ENCODE results near the gene FLII.
"Not testable (repeated sequence)": the region's sequence is repeated elsewhere in the genome, so short reads cannot be mapped to it uniquely, and the experiment has no call there.

The FLII gene

DNA sequence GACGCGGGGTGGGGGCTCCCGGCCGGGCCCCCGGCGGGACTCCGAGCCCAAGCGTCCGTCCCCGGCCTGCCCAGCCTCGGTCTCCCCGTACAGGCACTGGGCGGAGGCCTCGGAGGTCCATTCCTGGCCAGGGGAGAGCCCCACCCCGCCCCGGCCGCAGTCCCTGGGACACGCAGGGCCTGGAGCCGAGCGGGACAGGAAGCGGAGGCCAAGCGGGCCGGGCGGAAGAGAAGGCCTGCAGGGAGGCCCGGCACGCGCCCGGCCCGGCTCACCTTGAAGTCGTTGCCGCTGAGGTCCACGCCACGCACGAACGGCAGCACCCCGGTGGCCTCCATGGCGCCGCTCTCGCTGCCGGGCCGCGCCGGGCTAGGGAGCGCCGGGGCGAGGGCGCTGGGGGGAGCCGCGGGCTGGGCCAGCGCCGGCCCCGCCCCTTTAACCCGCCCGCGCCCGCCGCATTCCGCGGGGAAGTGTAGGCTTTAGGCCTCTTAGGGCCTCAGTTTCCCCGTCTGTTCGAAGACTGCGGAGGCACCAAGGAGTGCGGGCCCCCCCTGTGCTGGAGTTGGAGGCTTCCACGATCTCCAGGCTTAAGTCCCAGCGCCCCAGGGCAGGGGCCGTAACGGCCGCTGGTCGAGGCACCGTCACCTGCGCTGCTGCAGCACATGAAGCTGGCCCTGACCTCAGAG lies at the start of gene FLII:
TSS of gene FLII (minus strand) at position 383 of the 683 bp plus-strand sequence. CDS start at position 335, 48 bp downstream.
- no peak for DNase-seq (ENCODE audit: low read depth)

- not testable (repeated sequence) for DNase-seq (ENCODE audit: low read depth)
Measured at GRCh38 chr17:18303206-18303605, 44.7 kb upstream of the FLII start.

- no peak for DNase-seq (ENCODE audit: low read depth)
Measured at GRCh38 chr17:18300725-18301480, 42.4 kb upstream of the FLII start.

- DNase-seq (ENCODE audit: low read depth): not testable (repeated sequence)
Measured at GRCh38 chr17:18298061-18298460, 39.5 kb upstream of the FLII start.

DNA sequence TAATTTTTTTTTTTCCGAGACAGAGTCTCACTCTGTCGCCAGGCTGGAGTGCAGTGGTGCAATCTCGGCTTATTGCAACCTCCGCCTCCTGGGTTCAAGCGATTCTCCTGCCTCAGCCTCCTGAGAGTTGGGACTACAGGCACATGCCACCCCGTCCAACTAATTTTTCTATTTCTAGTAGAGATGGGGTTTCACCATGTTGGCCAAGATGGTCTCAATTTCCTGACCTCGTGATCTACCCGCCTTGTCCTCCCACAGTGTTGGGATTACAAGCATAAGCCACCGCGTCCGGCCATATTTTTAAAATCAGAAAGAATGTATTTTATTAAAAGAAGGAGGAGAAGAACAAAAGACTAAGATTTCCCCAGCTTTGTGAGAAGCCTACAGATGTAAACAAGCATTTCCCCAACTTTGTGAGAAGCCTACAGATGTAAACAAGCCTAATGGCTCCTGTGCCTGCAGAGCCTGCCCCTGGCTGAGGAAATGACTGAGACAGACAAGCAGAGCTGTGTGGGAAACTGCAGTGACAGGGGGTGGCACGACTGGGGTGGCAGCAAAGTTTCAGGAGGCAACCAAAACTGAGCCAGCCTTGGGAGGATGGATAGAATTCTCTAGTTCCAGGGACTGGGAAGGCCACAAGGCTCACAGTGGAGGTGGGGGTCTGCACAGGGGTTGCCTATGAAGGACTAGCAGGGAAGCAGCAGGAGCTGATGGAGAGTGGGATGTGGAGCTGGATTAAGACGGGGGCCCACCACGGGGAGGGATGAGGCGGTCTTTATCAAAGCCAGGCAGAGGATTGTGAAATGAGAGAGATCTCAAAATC lies 33.4 kb upstream of the FLII start:
- DNase-seq (ENCODE audit: low read depth): no peak

- no peak for DNase-seq (ENCODE audit: low read depth)
Measured at GRCh38 chr17:18285296-18285695, 26.8 kb upstream of the FLII start.

GRCh38 chr17:18281788-18282187 lies 23.2 kb upstream of the FLII start:
- DNase-seq (ENCODE audit: low read depth): no peak

- no peak for DNase-seq (ENCODE audit: low read depth)
Measured at GRCh38 chr17:18280766-18281371, 22.3 kb upstream of the FLII start.

GRCh38 chr17:18280249-18280648 lies 21.7 kb upstream of the FLII start:
- DNase-seq (ENCODE audit: low read depth): no peak

DNA sequence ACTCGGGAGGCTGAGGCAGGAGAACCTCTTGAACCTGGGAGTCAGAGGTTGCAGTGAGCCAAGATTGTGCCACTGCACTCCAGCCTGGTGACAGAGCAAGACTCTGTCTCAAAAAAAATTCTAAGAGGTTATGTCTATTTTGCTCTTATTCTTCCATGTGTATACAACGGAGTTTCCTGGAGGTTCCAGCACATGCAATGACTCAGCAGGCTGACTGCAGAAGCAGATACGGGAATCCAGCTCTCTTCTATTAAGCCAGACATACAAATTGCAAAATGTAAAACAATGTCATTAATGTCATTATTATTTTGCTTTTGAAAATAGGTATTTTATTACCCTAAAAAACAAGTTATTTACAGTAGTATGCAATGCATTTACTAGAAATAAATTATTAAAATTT lies 20.3 kb upstream of the FLII start:
- no peak for DNase-seq (ENCODE audit: low read depth)

- DNase-seq (ENCODE audit: low read depth): no peak
Measured at GRCh38 chr17:18277076-18277475, 18.5 kb upstream of the FLII start.

DNA sequence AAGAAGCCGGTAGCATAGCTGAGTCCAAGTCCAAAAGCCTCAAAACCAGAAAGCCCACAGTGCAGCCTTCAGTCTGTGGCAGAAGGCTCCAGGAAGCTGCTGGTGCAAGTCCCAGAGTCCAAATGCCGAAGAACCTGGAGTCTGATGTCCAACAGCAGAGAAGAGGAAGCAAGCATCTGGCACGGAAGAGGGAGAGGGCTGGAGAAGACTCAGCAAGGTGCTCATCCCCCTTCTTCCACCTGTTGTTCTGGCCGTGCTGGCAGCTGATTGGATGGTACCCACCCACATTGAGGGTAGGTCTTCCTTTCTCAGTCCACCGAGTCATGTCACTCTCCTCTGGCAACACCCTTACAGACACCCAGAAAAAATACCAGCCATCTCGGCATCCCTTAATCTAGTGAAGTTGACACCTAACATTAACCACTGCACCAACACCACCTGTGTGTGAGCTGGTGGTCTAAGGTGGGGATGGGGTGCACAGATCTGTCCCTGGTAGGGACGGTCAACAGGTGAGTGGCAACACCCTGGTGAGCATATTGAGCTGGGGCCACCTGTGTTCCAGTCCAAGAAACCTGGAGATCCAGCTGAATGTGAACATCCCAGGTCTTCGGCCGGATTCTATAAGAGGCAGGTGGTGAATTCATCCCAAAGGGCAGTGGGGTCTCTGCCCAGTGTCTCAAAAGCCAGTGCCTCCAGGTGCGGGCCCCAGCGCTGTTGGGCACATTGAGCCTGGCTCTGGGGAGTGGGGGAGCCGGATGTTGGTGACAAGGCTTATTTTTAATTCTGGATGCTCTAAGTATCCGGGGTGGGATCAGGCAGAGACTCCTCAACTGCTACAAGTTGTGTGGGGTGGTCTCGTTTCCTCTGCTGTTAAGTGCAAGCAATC lies 11.8 kb upstream of the FLII start:
- no peak for DNase-seq (ENCODE audit: low read depth)

- DNase-seq (ENCODE audit: low read depth): no peak
Measured at GRCh38 chr17:18267927-18268711, 9.6 kb upstream of the FLII start.

DNA sequence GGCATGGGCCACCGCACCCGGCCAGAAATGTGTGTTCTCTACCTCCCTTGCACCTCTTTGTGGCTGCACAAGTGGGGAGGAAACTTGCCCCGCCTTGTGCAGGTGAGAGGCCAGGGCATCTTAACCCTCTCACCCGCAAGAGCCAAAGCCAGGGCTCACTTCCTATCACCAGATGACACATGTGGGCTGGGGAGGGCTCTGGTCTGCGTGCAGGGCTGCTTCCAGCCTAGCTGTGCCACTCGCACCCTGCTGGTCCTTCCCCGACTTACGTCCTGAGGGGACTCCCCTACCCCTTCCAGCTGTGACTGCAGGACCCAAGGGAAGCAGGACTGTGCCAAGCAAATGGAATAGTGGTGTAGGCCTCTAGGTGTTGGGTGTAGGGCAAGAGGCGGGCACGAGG lies 8.8 kb upstream of the FLII start:
- no peak for DNase-seq (ENCODE audit: low read depth)

GRCh38 chr17:18263885-18264682 lies 5.5 kb upstream of the FLII start:
- DNase-seq (ENCODE audit: low read depth): no peak

- no peak for DNase-seq (ENCODE audit: low read depth)
Measured at GRCh38 chr17:18262641-18263040, 4.1 kb upstream of the FLII start.

DNA sequence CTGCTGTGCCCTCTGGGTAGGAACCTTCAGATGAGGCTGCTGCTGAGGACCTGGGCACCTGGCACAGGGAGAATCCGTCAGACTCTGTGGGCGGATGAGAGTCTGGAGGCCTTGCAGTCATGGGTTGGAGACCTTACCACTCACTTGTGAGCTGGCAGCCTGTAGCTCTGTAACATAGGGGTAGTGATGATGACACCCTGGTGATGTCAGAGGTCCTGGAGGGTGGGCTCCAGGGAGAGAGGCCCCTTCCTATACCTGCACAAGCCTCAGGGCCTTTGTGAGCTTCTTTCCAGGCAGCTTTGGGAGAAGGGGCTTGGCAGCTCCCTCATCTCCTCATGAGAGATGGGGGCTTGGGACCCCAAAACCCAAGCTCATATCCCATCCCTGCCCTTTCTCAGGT lies 3.6 kb upstream of the FLII start:
- no peak for DNase-seq (ENCODE audit: low read depth)

GRCh38 chr17:18261659-18262058 lies 3.1 kb upstream of the FLII start:
- no peak for DNase-seq (ENCODE audit: low read depth)

DNA sequence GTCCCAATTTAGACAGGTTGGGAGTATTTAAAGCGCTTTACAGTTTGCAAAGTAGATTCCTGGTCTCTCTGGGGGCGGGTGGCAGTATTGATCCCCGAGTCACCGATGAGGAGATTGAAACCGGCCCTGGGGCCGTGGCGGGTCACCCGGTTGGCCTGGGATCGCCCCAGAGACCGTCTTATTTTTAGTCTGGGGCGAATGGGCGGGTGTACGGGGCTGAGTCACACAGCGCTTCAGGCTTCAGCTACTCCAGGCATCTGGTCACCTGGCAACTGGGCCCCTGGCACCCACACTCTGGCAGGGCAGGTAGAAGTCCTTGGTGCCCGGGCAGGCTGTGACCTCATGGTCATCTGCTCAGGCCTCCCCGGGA lies 2.6 kb upstream of the FLII start:
- no peak for DNase-seq (ENCODE audit: low read depth)

Data from non-pigmented ciliary epithelial cell (primary cell).